ENCODE results near the gene CLEC16A.

Gene CLEC16A

GRCh38 chr16:11038777-11039176 lies 94.4 kb downstream of the CLEC16A start:
- Histone ChIP-seq H3K9me3 (no peaks in the 10 kb centered on the region), H3K4me1 (no peaks in the 10 kb centered on the region), H3K36me3 (peaks cover 91% of the 10 kb centered on the region), H3K4me3 (no peak overlapping the region), H3K9ac (no peak overlapping the region), H4K20me1 (0 out of 2 replicates have a peak, but pooled peaks cover 4% of the 10 kb centered on the region), H3K27ac (no peak overlapping the region), H3K27me3 (no peaks in the 10 kb centered on the region), H3K4me2 (no peak overlapping the region)
- TF ChIP-seq Cebpa-rat (IDR thresholded peaks at IDR 0.05) = no peak

GRCh38 chr16:11039726-11040125 lies 95.4 kb downstream of the CLEC16A start:
- Histone ChIP-seq H3K36me3 (peaks cover 88% of the 10 kb centered on the region), H4K20me1 (no peaks in the 10 kb centered on the region), H3K4me1 (no peaks in the 10 kb centered on the region), H3K4me2 (no peak overlapping the region), H3K9me3 (no peaks in the 10 kb centered on the region), H3K27ac (no peak overlapping the region), H3K27me3 (no peaks in the 10 kb centered on the region), H3K9ac (no peak overlapping the region), H3K4me3 (no peak overlapping the region)
- TF ChIP-seq Cebpa-rat (IDR thresholded peaks at IDR 0.05) = no peak

GRCh38 chr16:11042191-11042590 lies 97.8 kb downstream of the CLEC16A start:
- Histone ChIP-seq H3K27ac (no peak overlapping the region), H3K4me1 (no peaks in the 10 kb centered on the region), H3K9me3 (no peaks in the 10 kb centered on the region), H4K20me1 (no peaks in the 10 kb centered on the region), H3K27me3 (no peaks in the 10 kb centered on the region), H3K4me2 (no peak overlapping the region), H3K4me3 (no peak overlapping the region), H3K36me3 (peaks cover 86% of the 10 kb centered on the region), H3K9ac (no peak overlapping the region)
- TF ChIP-seq Cebpa-rat (IDR thresholded peaks at IDR 0.05) = no peak

GRCh38 chr16:11045441-11045840 lies 101.1 kb downstream of the CLEC16A start:
- Histone ChIP-seq H3K27me3 (no peaks in the 10 kb centered on the region), H3K4me1 (peaks cover 5% of the 10 kb centered on the region), H3K9ac (no peak overlapping the region), H3K9me3 (no peaks in the 10 kb centered on the region), H3K27ac (no peak overlapping the region), H4K20me1 (peaks cover 2% of the 10 kb centered on the region; the same call in 1 of the 2 replicates), H3K4me3 (no peak overlapping the region), H3K4me2 (no peak overlapping the region), H3K36me3 (peaks cover 86% of the 10 kb centered on the region)
- TF ChIP-seq Cebpa-rat (IDR thresholded peaks at IDR 0.05) = no peak

- H3K9me3 ChIP-seq = no peaks in the 10 kb centered on the region
- H3K4me2 ChIP-seq = no peak overlapping the region
- H3K4me3 ChIP-seq = no peak overlapping the region
- H3K9ac ChIP-seq = no peak overlapping the region
- TF ChIP-seq Cebpa-rat (IDR thresholded peaks at IDR 0.05) = no peak
- H3K27me3 ChIP-seq = no peaks in the 10 kb centered on the region
- H3K36me3 ChIP-seq = peaks cover 84% of the 10 kb centered on the region
- H4K20me1 ChIP-seq = peaks cover 6% of the 10 kb centered on the region; the same call in 1 of the 2 replicates
- H3K27ac ChIP-seq = no peak overlapping the region
- H3K4me1 ChIP-seq = peaks cover 9% of the 10 kb centered on the region
Measured at GRCh38 chr16:11045846-11046245, 101.5 kb downstream of the CLEC16A start.

- Histone ChIP-seq H3K36me3 (peaks cover 78% of the 10 kb centered on the region), H3K9ac (no peak overlapping the region), H3K27me3 (no peaks in the 10 kb centered on the region), H3K4me1 (peaks cover 15% of the 10 kb centered on the region), H3K4me2 (no peak overlapping the region), H3K4me3 (no peak overlapping the region), H3K9me3 (no peaks in the 10 kb centered on the region), H4K20me1 (peaks cover 10% of the 10 kb centered on the region), H3K27ac (no peak overlapping the region)
- TF ChIP-seq Cebpa-rat (IDR thresholded peaks at IDR 0.05) = no peak
Measured at GRCh38 chr16:11046382-11046931, 102.1 kb downstream of the CLEC16A start.

GRCh38 chr16:11047057-11047456 lies 102.7 kb downstream of the CLEC16A start:
- Histone ChIP-seq H3K4me3 (no peak overlapping the region), H3K9me3 (no peaks in the 10 kb centered on the region), H3K9ac (no peak overlapping the region), H3K36me3 (peaks cover 72% of the 10 kb centered on the region), H3K27ac (no peak overlapping the region), H3K27me3 (no peaks in the 10 kb centered on the region), H3K4me2 (no peak overlapping the region), H3K4me1 (peaks cover 21% of the 10 kb centered on the region), H4K20me1 (peaks cover 15% of the 10 kb centered on the region)
- TF ChIP-seq Cebpa-rat (IDR thresholded peaks at IDR 0.05) = no peak

- no peak for TF ChIP-seq Cebpa-rat (IDR thresholded peaks at IDR 0.05)
- no peak overlapping the region for H3K9ac ChIP-seq
- H3K4me3 ChIP-seq = no peak overlapping the region
- H3K36me3 ChIP-seq = peaks cover 65% of the 10 kb centered on the region
- peaks cover 26% of the 10 kb centered on the region for H4K20me1 ChIP-seq
- H3K27ac ChIP-seq = no peak overlapping the region
- H3K27me3 ChIP-seq = no peaks in the 10 kb centered on the region
- H3K4me1 ChIP-seq = peaks cover 32% of the 10 kb centered on the region
- no peaks in the 10 kb centered on the region for H3K9me3 ChIP-seq
- no peak overlapping the region for H3K4me2 ChIP-seq
Measured at GRCh38 chr16:11047939-11048800, 103.8 kb downstream of the CLEC16A start.

- Histone ChIP-seq H3K9ac (no peak overlapping the region), H3K27ac (no peak overlapping the region), H3K4me2 (no peak overlapping the region)
Measured at GRCh38 chr16:11049396-11050059, 105.2 kb downstream of the CLEC16A start.

GRCh38 chr16:11050536-11050935 lies 106.2 kb downstream of the CLEC16A start:
- H3K27me3 ChIP-seq = no peaks in the 10 kb centered on the region
- no peak overlapping the region for H3K9ac ChIP-seq
- H3K27ac ChIP-seq = no peak overlapping the region
- H3K36me3 ChIP-seq = peaks cover 57% of the 10 kb centered on the region
- no peak overlapping the region for H3K4me3 ChIP-seq
- H3K4me2 ChIP-seq = peak overlapping the region; percentile 54
- peaks cover 37% of the 10 kb centered on the region for H4K20me1 ChIP-seq
- no peaks in the 10 kb centered on the region for H3K9me3 ChIP-seq
- H3K4me1 ChIP-seq = peaks cover 32% of the 10 kb centered on the region
- TF ChIP-seq Cebpa-rat (IDR thresholded peaks at IDR 0.05) = no peak

More at GRCh38 chr16:11049396-11050059, 105.2 kb downstream of the CLEC16A start:
- Histone ChIP-seq H3K27me3 (no peaks in the 10 kb centered on the region), H4K20me1 (peaks cover 37% of the 10 kb centered on the region), H3K36me3 (peaks cover 62% of the 10 kb centered on the region), H3K4me3 (no peak overlapping the region), H3K9me3 (no peaks in the 10 kb centered on the region), H3K4me1 (peaks cover 32% of the 10 kb centered on the region)
- no peak for TF ChIP-seq Cebpa-rat (IDR thresholded peaks at IDR 0.05)

Measured in BLaER1 (cell line).